Loucy (cell line): ENCODE data around the gene ANAPC16.

Source experiments
- H2AFZ ChIP-seq: fragments of 200-600 bp; sonication (generic); 2 replicates; pipeline ENCODE4 v1.6.0; 2016; ENCODE audit warnings: antibody characterized with exemption, mild to moderate bottlenecking, low read length, moderate library complexity
- H3F3A ChIP-seq: fragments of 200-600 bp; 2 replicates; pipeline ENCODE4 v1.6.0; 2016; ENCODE audit warnings: antibody characterized with exemption, low read depth, mild to moderate bottlenecking
- H3K27me3 ChIP-seq: fragments of 200-600 bp; sonication (generic); 2 replicates; pipeline ENCODE4 v1.6.1; 2014; ENCODE audit warnings: low read length, mild to moderate bottlenecking; ENCODE audit not compliant: insufficient read depth, poor library complexity, severe bottlenecking
- H3K36me3 ChIP-seq: fragments of 200-600 bp; sonication (generic); 2 replicates; pipeline ENCODE4 v1.6.1; 2016; ENCODE audit warnings: low read length; ENCODE audit not compliant: insufficient read depth
- H3K4me1 ChIP-seq: fragments of 200-600 bp; sonication (generic); 2 replicates; pipeline ENCODE4 v1.5.1; 2014; ENCODE audit warnings: low read length, mild to moderate bottlenecking; ENCODE audit not compliant: insufficient read depth, poor library complexity, severe bottlenecking
- H3K4me2 ChIP-seq: fragments of 200-600 bp; sonication (generic); 2 replicates; pipeline ENCODE4 v1.6.0; 2014; ENCODE audit warnings: antibody characterized with exemption, low read length, low read depth, mild to moderate bottlenecking; ENCODE audit not compliant: poor library complexity, severe bottlenecking
- H3K4me3 ChIP-seq: fragments of 200-600 bp; sonication (generic); 2 replicates; pipeline ENCODE4 v1.5.1; 2014; ENCODE audit warnings: low read length, mild to moderate bottlenecking, mixed read lengths; ENCODE audit not compliant: poor library complexity, severe bottlenecking
- H3K79me2 ChIP-seq: fragments of 200-600 bp; sonication (generic); 2 replicates; pipeline ENCODE4 v1.6.1; 2014; ENCODE audit warnings: low read length; ENCODE audit not compliant: insufficient read depth
- H3K9ac ChIP-seq: fragments of 200-600 bp; sonication (generic); 2 replicates; pipeline ENCODE4 v1.6.0; 2014; ENCODE audit warnings: mild to moderate bottlenecking, low read depth, low read length, moderate library complexity; ENCODE audit not compliant: poor library complexity, severe bottlenecking
- H3K9me2 ChIP-seq: fragments of 200-600 bp; sonication (generic); replicated peaks from 2 replicates; pipeline ENCODE4 v1.6.1; 2016; ENCODE audit warnings: low read depth, low read length, mixed read lengths
- H3K9me3 ChIP-seq: fragments of 200-600 bp; sonication (generic); 2 replicates; pipeline ENCODE4 v1.6.1; 2014; ENCODE audit warnings: mild to moderate bottlenecking, antibody characterized with exemption, low read length, low read depth; ENCODE audit not compliant: insufficient read depth
- H4K20me1 ChIP-seq: fragments of 200-600 bp; sonication (generic); 2 replicates; pipeline ENCODE4 v1.6.0; 2014; ENCODE audit warnings: antibody characterized with exemption, low read length, mild to moderate bottlenecking; ENCODE audit not compliant: insufficient read depth, poor library complexity, severe bottlenecking
- EZH2phosphoT487 ChIP-seq: fragments of 200-600 bp; IDR thresholded peaks from 2 replicates; pipeline ENCODE4 v1.6.1; 2018; ENCODE audit warnings: antibody characterized with exemption, mild to moderate bottlenecking, moderate library complexity, borderline replicate concordance
- TF ChIP-seq, protein P1 (sequence below): fragments of 200-600 bp; sonication (generic); conservative IDR thresholded peaks from 2 replicates; pipeline ENCODE4 v1.5.1; 2014; ENCODE audit warnings: mild to moderate bottlenecking, antibody characterized with exemption, low read length

ANAPC16 gene

DNA sequence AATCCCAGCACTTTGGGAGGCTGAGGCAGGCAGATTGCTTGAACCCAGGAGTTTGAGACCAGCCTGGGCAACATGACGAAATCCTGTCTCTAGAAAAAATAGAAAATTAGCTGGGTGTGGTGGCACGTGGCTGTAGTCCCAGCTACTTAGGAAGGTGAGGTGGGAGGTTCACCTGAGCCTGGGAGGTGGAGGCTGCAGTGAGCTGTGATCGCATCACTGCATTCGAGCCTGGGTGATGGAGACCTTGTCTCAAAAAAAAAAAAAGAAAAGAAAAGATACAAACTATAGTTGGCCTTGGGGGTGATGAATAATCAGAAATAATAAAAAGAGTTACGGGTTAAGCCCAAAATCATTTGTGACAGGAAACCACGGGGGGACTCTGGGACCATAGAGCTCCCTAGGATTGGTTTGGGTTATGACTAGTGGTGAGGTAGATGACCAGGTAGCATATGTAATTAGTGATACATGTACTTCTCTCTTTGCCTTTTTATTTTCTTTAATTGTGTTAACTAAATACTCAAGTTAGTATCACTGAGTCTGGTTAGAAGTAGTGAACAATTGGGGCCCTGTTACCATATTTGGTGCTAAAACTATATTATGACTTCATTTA, 10.7 kb downstream of the ANAPC16 start:
- H3K36me3 ChIP-seq = peaks cover 3% of the 10 kb centered on the region; the same call in 1 of the 2 replicates
- no peak overlapping the region for H3K9ac ChIP-seq
- no peaks in the 10 kb centered on the region for H3K9me2 ChIP-seq
- no peaks in the 10 kb centered on the region for H3K27me3 ChIP-seq
- no peaks in the 10 kb centered on the region for H3F3A ChIP-seq
- H3K9me3 ChIP-seq = no peaks in the 10 kb centered on the region
- H3K4me3 ChIP-seq = no peak overlapping the region
- peaks cover 19% of the 10 kb centered on the region for H3K4me1 ChIP-seq
- H3K79me2 ChIP-seq = peaks cover 47% of the 10 kb centered on the region; the same call in 1 of the 2 replicates
- no peak overlapping the region for H2AFZ ChIP-seq
- peaks cover 3% of the 10 kb centered on the region for H4K20me1 ChIP-seq
- H3K4me2 ChIP-seq = no peak overlapping the region
- TF ChIP-seq, protein P1, sequence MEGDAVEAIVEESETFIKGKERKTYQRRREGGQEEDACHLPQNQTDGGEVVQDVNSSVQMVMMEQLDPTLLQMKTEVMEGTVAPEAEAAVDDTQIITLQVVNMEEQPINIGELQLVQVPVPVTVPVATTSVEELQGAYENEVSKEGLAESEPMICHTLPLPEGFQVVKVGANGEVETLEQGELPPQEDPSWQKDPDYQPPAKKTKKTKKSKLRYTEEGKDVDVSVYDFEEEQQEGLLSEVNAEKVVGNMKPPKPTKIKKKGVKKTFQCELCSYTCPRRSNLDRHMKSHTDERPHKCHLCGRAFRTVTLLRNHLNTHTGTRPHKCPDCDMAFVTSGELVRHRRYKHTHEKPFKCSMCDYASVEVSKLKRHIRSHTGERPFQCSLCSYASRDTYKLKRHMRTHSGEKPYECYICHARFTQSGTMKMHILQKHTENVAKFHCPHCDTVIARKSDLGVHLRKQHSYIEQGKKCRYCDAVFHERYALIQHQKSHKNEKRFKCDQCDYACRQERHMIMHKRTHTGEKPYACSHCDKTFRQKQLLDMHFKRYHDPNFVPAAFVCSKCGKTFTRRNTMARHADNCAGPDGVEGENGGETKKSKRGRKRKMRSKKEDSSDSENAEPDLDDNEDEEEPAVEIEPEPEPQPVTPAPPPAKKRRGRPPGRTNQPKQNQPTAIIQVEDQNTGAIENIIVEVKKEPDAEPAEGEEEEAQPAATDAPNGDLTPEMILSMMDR = no peak
- TF ChIP-seq EZH2phosphoT487 = no peak

DNA sequence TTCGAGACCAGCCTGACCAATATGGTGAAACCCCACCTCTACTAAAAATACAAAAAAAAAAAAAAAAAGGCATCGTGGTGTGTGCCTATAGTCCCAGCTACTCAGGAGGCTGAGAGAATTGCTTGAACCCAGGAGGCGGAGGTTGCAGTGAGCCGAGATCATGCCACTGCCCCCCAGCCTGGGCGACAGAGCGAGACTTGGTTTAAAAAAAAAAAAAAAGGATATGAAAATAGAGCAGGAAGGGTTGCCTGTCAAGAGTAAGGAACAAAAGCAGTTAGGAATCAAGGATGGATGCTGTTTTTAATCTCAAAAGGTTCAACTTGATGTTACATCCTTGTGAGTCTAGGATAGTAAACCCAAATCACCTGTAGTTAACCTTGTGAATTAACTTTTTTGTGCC, 12.0 kb downstream of the ANAPC16 start:
- no peak overlapping the region for H2AFZ ChIP-seq
- H3K9me3 ChIP-seq = no peaks in the 10 kb centered on the region
- no peak overlapping the region for H3K4me2 ChIP-seq
- no peaks in the 10 kb centered on the region for H3K9me2 ChIP-seq
- no peak overlapping the region for H3K4me3 ChIP-seq
- peaks cover 5% of the 10 kb centered on the region; the same call in 1 of the 2 replicates for H3K36me3 ChIP-seq
- H3K79me2 ChIP-seq = peaks cover 47% of the 10 kb centered on the region; the same call in 1 of the 2 replicates
- peaks cover 19% of the 10 kb centered on the region for H3K4me1 ChIP-seq
- no peaks in the 10 kb centered on the region for H3F3A ChIP-seq
- H4K20me1 ChIP-seq = peaks cover 3% of the 10 kb centered on the region
- no peak for TF ChIP-seq EZH2phosphoT487
- TF ChIP-seq, protein P1 = no peak
- H3K27me3 ChIP-seq = no peaks in the 10 kb centered on the region
- no peak overlapping the region for H3K9ac ChIP-seq

DNA sequence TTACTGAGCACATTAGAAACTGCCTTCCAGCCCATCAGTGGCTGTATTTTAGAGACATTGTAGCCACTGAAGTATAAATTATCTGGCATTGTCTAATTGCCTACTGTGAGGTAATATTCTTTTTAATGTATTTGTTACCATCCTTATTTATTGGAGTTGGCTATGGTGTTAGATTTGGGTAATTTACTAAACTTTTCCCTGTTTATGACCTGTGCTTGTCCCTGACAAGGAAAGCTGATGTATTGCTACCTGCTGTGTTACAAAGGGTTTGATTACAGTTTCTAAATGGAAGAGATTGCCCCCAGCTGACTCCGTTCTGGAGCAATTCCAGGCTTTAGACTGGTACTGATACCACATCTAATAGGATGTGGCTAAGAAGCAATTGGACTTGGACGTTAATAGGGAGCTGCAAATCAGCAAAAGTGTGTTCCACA, 12.5 kb downstream of the ANAPC16 start:
- no peak overlapping the region for H3K9ac ChIP-seq
- no peaks in the 10 kb centered on the region for H3K9me2 ChIP-seq
- H3K36me3 ChIP-seq = peaks cover 10% of the 10 kb centered on the region; the same call in 1 of the 2 replicates
- peaks cover 44% of the 10 kb centered on the region; the same call in 1 of the 2 replicates for H3K79me2 ChIP-seq
- H3K4me1 ChIP-seq = peaks cover 16% of the 10 kb centered on the region
- no peak overlapping the region for H2AFZ ChIP-seq
- TF ChIP-seq, protein P1 = no peak
- TF ChIP-seq EZH2phosphoT487 = no peak
- H3F3A ChIP-seq = no peaks in the 10 kb centered on the region
- no peaks in the 10 kb centered on the region for H3K9me3 ChIP-seq
- H3K4me2 ChIP-seq = no peak overlapping the region
- peaks cover under 1% of the 10 kb centered on the region for H4K20me1 ChIP-seq
- H3K27me3 ChIP-seq = no peaks in the 10 kb centered on the region
- H3K4me3 ChIP-seq = no peak overlapping the region
